Right atrium auricular region (tissue), 2 donors: ENCODE measurements around the gene C1orf105. TPM values are rescaled to one million over a fixed set of nuclear protein-coding genes. Genes with fewer than 3 reads are reported as not detected.

ENCODE experiments used
- DNase-seq: peaks from one replicate; pipeline ENCODE4 v3.0.0-alpha.2; 2019; ENCODE audit warnings: low spot score
- H3K27ac ChIP-seq, 2 donors: fragments of 200-600 bp; sonication (generic); 1 replicate in 1 of 2; 2 replicates in 1 of 2; pipeline ENCODE4 v1.5.1; 2016 to 2019
- H3K27me3 ChIP-seq, 2 donors: fragments of 200-600 bp; sonication (generic); one replicate each; pipeline versions ENCODE4 v1.5.1 to v1.6.0; 2017 to 2019
- H3K36me3 ChIP-seq: fragments of 200-600 bp; sonication (generic); one replicate; pipeline ENCODE4 v1.5.1; 2016
- H3K4me1 ChIP-seq, 2 donors: fragments of 200-600 bp; sonication (generic); one replicate each; pipeline versions ENCODE4 v1.5.1 to v1.6.0; 2017 to 2019
- H3K4me3 ChIP-seq, 2 donors: fragments of 200-600 bp; sonication (generic); 1 replicate in 1 of 2; 2 replicates in 1 of 2; pipeline ENCODE4 v1.5.1; 2017 to 2019; ENCODE audit warnings: mild to moderate bottlenecking in 1 of 2, moderate library complexity in 1 of 2
- H3K9me3 ChIP-seq, 2 donors: fragments of 200-600 bp; sonication (generic); one replicate each; pipeline ENCODE4 v1.5.1; 2019
- CTCF ChIP-seq, 2 donors: fragments of 200-600 bp; sonication (generic); IDR thresholded peaks; one replicate each; pipeline ENCODE4 v1.5.1; 2019; ENCODE audit warnings: antibody characterized with exemption in 2 of 2
- total RNA-seq, 2 donors: library from RNA; depleted of rRNA; stranded (reverse); fragments of >200 nt; gene quantifications; one replicate each; pipeline ENCODE4 v1.1.0, GENCODE V29; 2016

The C1orf105 gene
- total RNA-seq, 2 donors from 2014 or later: 3.3 to 18.0 TPM

GRCh38 chr1:172460887-172461315 is 40.4 kb downstream of the C1orf105 start:
- TF ChIP-seq CTCF (IDR thresholded peaks at IDR 0.05): no peak
- no peaks in the 10 kb centered on the region for H3K36me3 ChIP-seq
- no peak overlapping the region for H3K4me3 ChIP-seq
- no peak for DNase-seq
- no peaks in the 10 kb centered on the region for H3K27me3 ChIP-seq
- H3K27ac ChIP-seq: no peak overlapping the region
- no peaks in the 10 kb centered on the region for H3K4me1 ChIP-seq
- H3K9me3 ChIP-seq: no peaks in the 10 kb centered on the region

GRCh38 chr1:172465617-172466016 is 45.1 kb downstream of the C1orf105 start:
- Histone ChIP-seq H3K36me3 (no peaks in the 10 kb centered on the region), H3K27me3 (no peaks in the 10 kb centered on the region), H3K27ac (peak overlapping the region in 1 of 2 donors; percentile 55), H3K4me3 (no peak overlapping the region), H3K4me1 (no peaks in the 10 kb centered on the region), H3K9me3 (no peaks in the 10 kb centered on the region)
- TF ChIP-seq CTCF (IDR thresholded peaks at IDR 0.05): no peak
- no peak for DNase-seq

GRCh38 chr1:172466795-172467407 is 46.4 kb downstream of the C1orf105 start:
- no peak overlapping the region for H3K4me3 ChIP-seq
- no peaks in the 10 kb centered on the region for H3K27me3 ChIP-seq
- DNase-seq: no peak
- H3K4me1 ChIP-seq: no peaks in the 10 kb centered on the region
- no peak overlapping the region for H3K27ac ChIP-seq
- H3K9me3 ChIP-seq: no peaks in the 10 kb centered on the region
- TF ChIP-seq CTCF (IDR thresholded peaks at IDR 0.05): no peak
- H3K36me3 ChIP-seq: no peaks in the 10 kb centered on the region

- no peaks in the 10 kb centered on the region for H3K9me3 ChIP-seq
- DNase-seq: no peak
- no peaks in the 10 kb centered on the region for H3K36me3 ChIP-seq
- no peaks in the 10 kb centered on the region for H3K4me1 ChIP-seq
- H3K4me3 ChIP-seq: no peak overlapping the region
- H3K27ac ChIP-seq: no peak overlapping the region
- no peaks in the 10 kb centered on the region for H3K27me3 ChIP-seq
- no peak for TF ChIP-seq CTCF (IDR thresholded peaks at IDR 0.05)
Observed at GRCh38 chr1:172467446-172467845, 47.0 kb downstream of the C1orf105 start.

- Histone ChIP-seq H3K27me3 (no peaks in the 10 kb centered on the region), H3K4me1 (no peaks in the 10 kb centered on the region), H3K9me3 (no peaks in the 10 kb centered on the region), H3K27ac (no peak overlapping the region), H3K4me3 (no peak overlapping the region), H3K36me3 (no peaks in the 10 kb centered on the region)
- DNase-seq: no peak
- TF ChIP-seq CTCF (IDR thresholded peaks at IDR 0.05): no peak
Observed at GRCh38 chr1:172468296-172468695, 47.8 kb downstream of the C1orf105 start.

DNA sequence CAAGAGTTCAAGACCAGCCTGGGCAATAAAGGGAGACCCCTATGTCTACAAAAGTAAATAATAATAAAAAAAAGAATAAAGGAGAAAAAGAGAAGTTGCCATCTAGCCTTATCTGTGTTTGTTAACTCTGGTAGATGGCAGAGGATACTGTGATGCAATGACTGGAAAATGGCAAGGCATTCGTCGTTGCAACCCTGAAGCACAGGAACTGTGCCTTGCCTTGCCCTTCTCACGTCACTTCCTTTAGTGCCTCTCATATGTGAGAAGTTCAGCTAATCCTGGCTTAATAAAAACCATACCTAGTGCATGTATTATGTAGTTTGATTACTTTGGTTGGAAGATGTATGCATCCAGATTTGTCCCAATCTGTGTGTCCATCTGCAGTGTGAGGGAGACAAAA is 49.2 kb downstream of the C1orf105 start:
- no peaks in the 10 kb centered on the region for H3K4me1 ChIP-seq
- H3K4me3 ChIP-seq: no peak overlapping the region
- H3K36me3 ChIP-seq: no peaks in the 10 kb centered on the region
- no peaks in the 10 kb centered on the region for H3K27me3 ChIP-seq
- no peaks in the 10 kb centered on the region for H3K9me3 ChIP-seq
- DNase-seq: no peak
- no peak for TF ChIP-seq CTCF (IDR thresholded peaks at IDR 0.05)
- H3K27ac ChIP-seq: no peak overlapping the region
